Endometrium (tissue), 2 donors: Measurements from ENCODE around the gene KASH5.

Experiments used
- FAIRE-seq: peaks from 2 replicates; lab custom pipeline; 2012; peaks lifted over from hg19 to GRCh38; lab: Jason Lieb, UNC
- donor health status: control.
- donor health status: control.

KASH5 gene

GRCh38 chr19:49421039-49421877 is 33.2 kb downstream of the KASH5 start:
- FAIRE-seq, result peak; percentile 85

GRCh38 chr19:49421878-49422202 is 33.8 kb downstream of the KASH5 start:
- no peak for FAIRE-seq

- no peak for FAIRE-seq
Observed at GRCh38 chr19:49422407-49423070, 34.5 kb downstream of the KASH5 start.

- no peak for FAIRE-seq
Observed at GRCh38 chr19:49423071-49423984, 35.3 kb downstream of the KASH5 start, which contains the start of gene PTH2. PTH2 (minus strand) TSS chr19:49423441; CDS start chr19:49423339, 102 bp downstream.

GRCh38 chr19:49423985-49424303 is 35.9 kb downstream of the KASH5 start:
- FAIRE-seq, result no peak

- no peak for FAIRE-seq
Observed at GRCh38 chr19:49425178-49425577, 37.1 kb downstream of the KASH5 start, which contains the start of gene GFY. GFY (plus strand) TSS chr19:49425388; CDS start chr19:49426431, 1,043 bp downstream.

GRCh38 chr19:49425922-49426592 is 38.0 kb downstream of the KASH5 start:
- FAIRE-seq, result no peak

- FAIRE-seq, result no peak
Observed at GRCh38 chr19:49427339-49427738, 39.3 kb downstream of the KASH5 start.

- no peak for FAIRE-seq
Observed at GRCh38 chr19:49427855-49428546, 40.0 kb downstream of the KASH5 start.

GRCh38 chr19:49428547-49429451 is 40.8 kb downstream of the KASH5 start:
- FAIRE-seq, result no peak

GRCh38 chr19:49430172-49430677 is 42.2 kb downstream of the KASH5 start:
- no peak for FAIRE-seq

GRCh38 chr19:49430678-49431329 is 42.8 kb downstream of the KASH5 start:
- no peak for FAIRE-seq

GRCh38 chr19:49431330-49431749 is 43.3 kb downstream of the KASH5 start:
- FAIRE-seq, result no peak

- FAIRE-seq, result no peak
Observed at GRCh38 chr19:49432141-49433073, 44.4 kb downstream of the KASH5 start.

GRCh38 chr19:49433240-49433901 is 45.3 kb downstream of the KASH5 start:
- no peak for FAIRE-seq

GRCh38 chr19:49434907-49435583 is 47.0 kb downstream of the KASH5 start:
- no peak for FAIRE-seq

GRCh38 chr19:49435670-49436069 is 47.6 kb downstream of the KASH5 start:
- FAIRE-seq, result no peak
